ENCODE measurements around the gene VAV2.

The VAV2 gene

DNA sequence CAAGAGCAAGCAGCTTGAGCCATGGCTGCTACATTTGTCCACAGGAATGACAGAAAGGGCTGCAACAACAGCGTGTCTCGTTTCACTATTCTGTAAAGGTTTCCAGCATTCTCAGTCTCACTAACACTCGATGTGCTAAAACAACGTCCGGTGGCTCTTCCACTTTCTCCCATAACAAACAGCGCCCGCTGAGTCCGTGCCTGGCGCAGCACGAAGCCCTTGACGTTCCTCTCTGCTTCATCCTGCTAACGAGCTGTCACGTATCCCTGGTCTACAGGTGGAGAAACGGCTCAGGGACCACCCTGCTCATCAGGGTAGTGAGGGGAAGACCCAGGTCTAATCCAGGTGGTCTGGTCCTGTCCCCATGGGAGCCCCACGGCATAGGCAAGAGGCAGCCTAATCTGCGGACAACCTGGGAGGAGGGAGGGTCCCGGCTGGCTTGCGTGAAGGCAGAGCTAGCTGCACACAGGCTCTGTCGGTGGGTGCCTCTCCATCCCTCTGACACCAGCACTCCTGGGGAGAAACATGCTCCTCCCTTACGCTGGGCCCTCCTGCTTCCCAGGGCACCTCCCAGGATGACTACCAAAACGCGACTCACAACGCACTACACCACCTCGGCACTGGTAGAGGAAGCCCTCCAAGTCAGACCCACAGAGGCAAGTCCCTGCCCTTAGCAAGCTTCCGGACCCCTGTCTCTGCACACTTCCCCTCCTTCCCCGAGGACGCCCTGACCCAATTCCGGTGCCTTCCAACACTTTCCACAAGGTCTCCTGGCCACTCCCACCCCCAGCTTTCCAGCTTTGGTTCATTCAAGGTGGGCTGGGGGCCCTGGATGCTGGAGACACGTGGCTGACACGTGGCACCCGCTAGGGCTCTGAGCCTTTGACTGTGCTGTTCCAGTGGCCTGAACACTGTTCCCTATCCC is 43.3 kb downstream of the VAV2 start:
- Histone ChIP-seq H3K9me3 (no peaks in the 10 kb centered on the region), H3K4me1 (ENCODE audit: control insufficient read depth in 1 of 2, insufficient read depth in 1 of 2, low read depth in 1 of 2, low read length in 1 of 2) (no peaks in the 10 kb centered on the region), H3K27ac (no peak overlapping the region), H3K27me3 (no peaks in the 10 kb centered on the region), H3K36me3 (no peaks in the 10 kb centered on the region), H3K4me3 (ENCODE audit: low read depth in 1 of 2, low read length in 1 of 2) (no peak overlapping the region)
- no peak for TF ChIP-seq CTCF (IDR thresholded peaks at IDR 0.05)

GRCh38 chr9:133948131-133948530 is 44.0 kb downstream of the VAV2 start:
- no peak for TF ChIP-seq CTCF (IDR thresholded peaks at IDR 0.05)
- Histone ChIP-seq H3K36me3 (no peaks in the 10 kb centered on the region), H3K9me3 (no peaks in the 10 kb centered on the region), H3K4me3 (ENCODE audit: low read depth in 1 of 2, low read length in 1 of 2) (no peak overlapping the region), H3K27ac (no peak overlapping the region), H3K4me1 (ENCODE audit: control insufficient read depth in 1 of 2, insufficient read depth in 1 of 2, low read depth in 1 of 2, low read length in 1 of 2) (no peaks in the 10 kb centered on the region), H3K27me3 (no peaks in the 10 kb centered on the region)

GRCh38 chr9:133946840-133947486 is 45.2 kb downstream of the VAV2 start:
- no peak for TF ChIP-seq CTCF (IDR thresholded peaks at IDR 0.05)
- H3K4me3 ChIP-seq (ENCODE audit: low read depth in 1 of 2, low read length in 1 of 2): no peak overlapping the region
- H3K27ac ChIP-seq: no peak overlapping the region
- no peaks in the 10 kb centered on the region for H3K36me3 ChIP-seq
- H3K9me3 ChIP-seq: no peaks in the 10 kb centered on the region
- no peaks in the 10 kb centered on the region for H3K4me1 ChIP-seq (ENCODE audit: control insufficient read depth in 1 of 2, insufficient read depth in 1 of 2, low read depth in 1 of 2, low read length in 1 of 2)
- no peaks in the 10 kb centered on the region for H3K27me3 ChIP-seq

GRCh38 chr9:133945977-133946753 is 46.0 kb downstream of the VAV2 start:
- Histone ChIP-seq H3K27me3 (no peaks in the 10 kb centered on the region), H3K4me3 (ENCODE audit: low read depth in 1 of 2, low read length in 1 of 2) (no peak overlapping the region), H3K9me3 (no peaks in the 10 kb centered on the region), H3K27ac (no peak overlapping the region), H3K4me1 (ENCODE audit: control insufficient read depth in 1 of 2, insufficient read depth in 1 of 2, low read depth in 1 of 2, low read length in 1 of 2) (no peaks in the 10 kb centered on the region), H3K36me3 (no peaks in the 10 kb centered on the region)
- TF ChIP-seq CTCF (IDR thresholded peaks at IDR 0.05): no peak

GRCh38 chr9:133945314-133945975 is 46.7 kb downstream of the VAV2 start:
- no peaks in the 10 kb centered on the region for H3K4me1 ChIP-seq (ENCODE audit: control insufficient read depth in 1 of 2, insufficient read depth in 1 of 2, low read depth in 1 of 2, low read length in 1 of 2)
- H3K36me3 ChIP-seq: no peaks in the 10 kb centered on the region
- TF ChIP-seq CTCF (IDR thresholded peaks at IDR 0.05): no peak
- no peaks in the 10 kb centered on the region for H3K27me3 ChIP-seq
- no peak overlapping the region for H3K27ac ChIP-seq
- H3K4me3 ChIP-seq (ENCODE audit: low read depth in 1 of 2, low read length in 1 of 2): no peak overlapping the region
- no peaks in the 10 kb centered on the region for H3K9me3 ChIP-seq
